K562 (cell line): ENCODE data around the gene ORC1. TPM values are rescaled to one million over a fixed set of nuclear protein-coding genes. Genes with fewer than 3 reads are reported as not detected.
A peak's percentile ranks its signal among the peaks of the same experiment; 100 is the strongest.

Source experiments
- ATF1 ChIP-seq, 2 experiments: fragments of 450-650 bp in 1 of 2; IDR thresholded peaks; 2 replicates each; pipeline ENCODE4 v1.6.1; 2016; ENCODE audit warnings: missing compliant biosample characterization in 1 of 2, missing genetic modification characterization in 1 of 2
- BCOR ChIP-seq: fragments of 450-650 bp; IDR thresholded peaks from 2 replicates; pipeline ENCODE4 v1.6.1; 2016
- CCAR2 ChIP-seq: fragments of 200-400 bp; formaldehyde crosslinking; IDR thresholded peaks from 2 replicates; pipeline ENCODE4 v1.6.1; 2017; ENCODE audit warnings: mild to moderate bottlenecking, low read depth, low read length
- CTBP1 ChIP-seq: fragments of 450-650 bp; IDR thresholded peaks from 2 replicates; pipeline ENCODE4 v1.6.1; 2016; ENCODE audit warnings: borderline replicate concordance
- HEY1 ChIP-seq: fragments of 250-450 bp; sonication (Bioruptor Pico); IDR thresholded peaks from 2 replicates; pipeline ENCODE4 v1.5.0; 2020; ENCODE audit warnings: mild to moderate bottlenecking, moderate library complexity, borderline replicate concordance
- MAX ChIP-seq: sonication (generic); formaldehyde crosslinking; IDR thresholded peaks from 2 replicates; pipeline ENCODE4 v1.9.0; 2022; ENCODE audit warnings: mild to moderate bottlenecking, missing genetic modification reagents
- MBD2 ChIP-seq: sonication (generic); IDR thresholded peaks from 2 replicates; pipeline ENCODE4 v1.6.1; 2016; ENCODE audit warnings: low read depth, borderline replicate concordance
- MCM5 ChIP-seq: fragments of 450-650 bp; IDR thresholded peaks from 2 replicates; pipeline ENCODE4 v1.6.1; 2016; ENCODE audit warnings: low read depth
- MLX ChIP-seq, 2 experiments: fragments of 450-650 bp in 1 of 2; sonication (generic) in 1 of 2; formaldehyde crosslinking; conservative IDR thresholded peaks; 2 replicates each; pipeline versions ENCODE4 v1.4.0 to v1.8.1; 2020 to 2022; ENCODE audit warnings: mild to moderate bottlenecking in 1 of 2, missing genetic modification reagents in 1 of 2
- MTF1 ChIP-seq: fragments of 250-450 bp; sonication (Bioruptor Pico); IDR thresholded peaks from 2 replicates; pipeline ENCODE4 v1.9.0; 2021; ENCODE audit warnings: moderate library complexity, mild to moderate bottlenecking, inconsistent platforms, borderline replicate concordance
- NR2C2 ChIP-seq, 2 experiments: fragments of 200-800 bp in 1 of 2; sonication (Bioruptor generic) in 1 of 2; sonication (generic) in 1 of 2; formaldehyde crosslinking in 1 of 2; IDR thresholded peaks; 2 replicates each; pipeline versions ENCODE4 v1.6.1 to v1.8.0; 2016 to 2022; ENCODE audit warnings: mild to moderate bottlenecking in 1 of 2, missing compliant biosample characterization in 1 of 2, missing genetic modification characterization in 1 of 2, missing genetic modification reagents in 1 of 2
- RFX5 ChIP-seq: IDR thresholded peaks from 2 replicates; pipeline ENCODE4 v1.6.1; 2011; ENCODE audit warnings: low read depth, mild to moderate bottlenecking, improper control_type of control experiment, low read length
- RFX7 ChIP-seq: fragments of 250-450 bp; sonication (Bioruptor Pico); IDR thresholded peaks from 2 replicates; pipeline ENCODE4 v1.5.1; 2021; ENCODE audit warnings: mild to moderate bottlenecking
- SRSF1 ChIP-seq: fragments of 200-400 bp; formaldehyde crosslinking; IDR thresholded peaks from 2 replicates; pipeline ENCODE4 v1.6.1; 2017; ENCODE audit warnings: mild to moderate bottlenecking, low read depth, low read length, moderate library complexity
- TFE3 ChIP-seq: fragments of 450-650 bp; formaldehyde crosslinking; IDR thresholded peaks from 2 replicates; pipeline ENCODE4 v1.4.0; 2020; ENCODE audit warnings: mild to moderate bottlenecking, mixed read lengths
- ZBTB43 ChIP-seq: sonication (generic); formaldehyde crosslinking; IDR thresholded peaks from 2 replicates; pipeline ENCODE4 v1.8.0; 2023; ENCODE audit warnings: mild to moderate bottlenecking, missing genetic modification reagents
- ZNF197 ChIP-seq: fragments of 200-800 bp; sonication (Bioruptor generic); IDR thresholded peaks from 2 replicates; pipeline ENCODE4 v1.6.1; 2016; ENCODE audit warnings: low read depth, missing genetic modification characterization, missing compliant biosample characterization
- ZNF212 ChIP-seq: fragments of 450-650 bp; formaldehyde crosslinking; IDR thresholded peaks from 2 replicates; pipeline ENCODE4 v1.4.0; 2020; ENCODE audit warnings: mild to moderate bottlenecking
- ZNF384 ChIP-seq: IDR thresholded peaks from 2 replicates; pipeline ENCODE4 v1.6.1; 2012; ENCODE audit warnings: low read depth, low read length, improper control_type of control experiment
- ZNF444 ChIP-seq: fragments of 250-450 bp; sonication (Bioruptor Pico); IDR thresholded peaks from 2 replicates; pipeline ENCODE4 v1.4.0; 2020; ENCODE audit warnings: mild to moderate bottlenecking, moderate library complexity
- ZNF740 ChIP-seq, 3 experiments: fragments of 200-800 bp in 1 of 3; sonication (Bioruptor generic) in 1 of 3; sonication (generic) in 1 of 3; formaldehyde crosslinking in 1 of 3; IDR thresholded peaks; 2 replicates each; pipeline versions ENCODE4 v1.6.1 to v1.8.0; 2016 to 2022; ENCODE audit warnings: mild to moderate bottlenecking in 2 of 3, missing compliant biosample characterization in 2 of 3, missing genetic modification characterization in 2 of 3, missing genetic modification reagents in 1 of 3
- polyA plus RNA-seq, 8 experiments: library from polyadenylated mRNA; depleted of rRNA in 4 of 8; stranded (reverse) in 5 of 8; unstranded in 3 of 8; fragments of >200 nt; fragmentation: Nextera tagmentation in 2 of 8; fragmentation: Illumina TruSeq in 1 of 8; extraction: Ambion mirVana in 2 of 8; extraction: Trizol in 1 of 8; gene quantifications; 2 replicates each; pipeline versions ENCODE4 v1.2.1 to v1.2.3, GENCODE V29; 2011 to 2014; ENCODE audit warnings: inconsistent platforms in 1 of 8, missing spikeins in 1 of 8
- total RNA-seq, 7 experiments: library from RNA; depleted of rRNA in 6 of 7; stranded (reverse); fragments of >200 nt in 6 of 7; fragmentation: Illumina TruSeq in 2 of 7; extraction: Trizol in 2 of 7; gene quantifications; 2 replicates each; pipeline versions ENCODE4 v1.2.1 to v1.2.3, GENCODE V29; 2011 to 2021; ENCODE audit warnings: low replicate concordance in 1 of 7

ORC1 gene
- total and polyA plus RNA-seq, 9 of the 15 experiments (the other 6 are each of a cell fraction or from before 2014, with no cell fraction given), result 26.4 to 91.6 (median 69.7) TPM

- TF ChIP-seq MAX (CRISPR knock-in tag), result peak; percentile 96
- peak; percentile 78 for TF ChIP-seq CTBP1
- peak; percentile 41; the same call in 1 of the 2 replicates for TF ChIP-seq MBD2
- TF ChIP-seq HEY1 (CRISPR knock-in tag), result no peak
- no peak for TF ChIP-seq RFX7
- no peak for TF ChIP-seq MCM5
- peak; percentile 28; the same call in 1 of the 2 replicates for TF ChIP-seq ZNF384
- TF ChIP-seq ZNF197 (CRISPR knock-in tag), result no peak
- TF ChIP-seq ZNF740 (CRISPR knock-in tag; IDR thresholded peaks at IDR 0.05), result 0 out of 2 replicates have a peak, but pooled peaks have one; percentile 38
- no peak for TF ChIP-seq ZNF740 (tag; IDR thresholded peaks at IDR 0.05)
- no peak for TF ChIP-seq MLX (CRISPR knock-in tag; conservative IDR thresholded peaks at IDR 0.05)
- TF ChIP-seq ZNF444, result no peak
- no peak for TF ChIP-seq NR2C2 (CRISPR knock-in tag; IDR thresholded peaks at IDR 0.05)
- no peak for TF ChIP-seq NR2C2 (tag; IDR thresholded peaks at IDR 0.05)
- no peak for TF ChIP-seq MTF1
- TF ChIP-seq SRSF1, result no peak
- no peak for TF ChIP-seq RFX5
- TF ChIP-seq ATF1 (CRISPR knock-in tag; IDR thresholded peaks at IDR 0.05), result no peak
- TF ChIP-seq ATF1 (tag; IDR thresholded peaks at IDR 0.05), result no peak; the same call in 1 of the 2 replicates
- 0 out of 2 replicates have a peak, but pooled peaks have one; percentile 3 for TF ChIP-seq BCOR
- TF ChIP-seq CCAR2, result no peak
- peak; percentile 98 for TF ChIP-seq TFE3 (CRISPR knock-in tag)
- no peak for TF ChIP-seq ZBTB43 (CRISPR knock-in tag)
- TF ChIP-seq ZNF212 (CRISPR knock-in tag), result no peak
These were observed 38.3 kb downstream of the ORC1 start, which contains the start of gene CC2D1B (continued) for GRCh38 chr1:52365746-52366516.
